ENCODE data around the gene ZNF549. TPM values are rescaled to one million over a fixed set of nuclear protein-coding genes. Genes with fewer than 3 reads are reported as not detected.

The ZNF549 gene
- total and polyA plus RNA-seq, 10 of the 15 experiments (the other 5 are each of a cell fraction or from before 2014, with no cell fraction given) = 0.73 to 4.0 (median 2.3) TPM

- TF ChIP-seq ZBTB40 (IDR thresholded peaks at IDR 0.05; ENCODE audit: borderline replicate concordance) = no peak
- no peak for TF ChIP-seq NFYB (IDR thresholded peaks at IDR 0.05; ENCODE audit: insufficient read depth, low read depth, low read length)
- TF ChIP-seq IKZF1 (conservative IDR thresholded peaks at IDR 0.05) = no peak
Measured at GRCh38 chr19:57570707-57571106, 43.6 kb downstream of the ZNF549 start (continued).

DNA sequence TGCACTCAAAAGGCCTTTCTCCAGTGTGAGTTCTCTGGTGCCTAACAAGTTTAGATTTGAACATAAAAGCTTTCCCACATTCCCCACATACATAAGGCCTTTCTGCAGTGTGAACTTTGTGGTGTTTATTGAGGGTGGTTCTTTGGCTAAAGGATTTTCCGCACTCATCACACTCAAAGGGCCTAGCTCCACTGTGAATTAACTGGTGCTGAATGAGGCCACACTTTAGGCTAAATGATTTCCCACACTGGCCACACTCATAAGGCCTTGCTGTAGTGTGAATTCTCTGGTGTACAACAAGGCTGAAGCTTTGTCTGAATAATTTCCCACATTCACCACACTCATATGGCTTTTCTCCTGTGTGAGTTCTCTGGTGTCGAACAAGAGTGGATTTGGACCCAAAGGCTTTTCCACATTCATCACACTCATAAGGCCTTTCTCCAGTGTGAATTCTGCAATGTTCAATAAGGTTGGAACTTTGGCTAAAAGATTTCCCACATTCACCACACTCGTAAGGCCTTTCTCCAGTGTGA, 45.3 kb downstream of the ZNF549 start:
- SMC1A ChIA-PET (ENCODE audit: uncharacterized antibody, unreplicated experiment) = interaction anchor here (0.7 kb wide), 1 partner anchor 790 kb away, joined by 3 read pairs; the partner anchor contains the start of gene ZNF497
- Histone ChIP-seq H4K20me1 (ENCODE audit: control insufficient read depth, insufficient read depth) (no peaks in the 10 kb centered on the region), H3K27ac (ENCODE audit: control insufficient read depth, insufficient read depth) (no peak overlapping the region), H2AFZ (ENCODE audit: control insufficient read depth, low read depth, low read length) (no peak overlapping the region), H3K36me3 (ENCODE audit: control insufficient read depth in 2 of 2, insufficient read depth in 2 of 2, low read length in 1 of 2) (peaks cover 2 to 24% of the 10 kb centered on the region in 2 experiments), H3K4me3 (no peak overlapping the region), H3K4me2 (ENCODE audit: control insufficient read depth, insufficient read depth) (no peak overlapping the region), H3K4me1 (ENCODE audit: control insufficient read depth, insufficient read depth, low read length) (no peaks in the 10 kb centered on the region), H3K79me2 (ENCODE audit: control insufficient read depth, insufficient read depth, low read length) (no peaks in the 10 kb centered on the region), H3K27me3 (replicated peaks in 1 of 2; ENCODE audit: control insufficient read depth in 2 of 2, insufficient read depth in 2 of 2, low read length in 1 of 2) (no peaks in the 10 kb centered on the region), H3K9ac (ENCODE audit: control insufficient read depth, insufficient read depth, low read length) (no peak overlapping the region), H3K9me3 (replicated peaks; ENCODE audit: control insufficient read depth, insufficient read depth, low read length) (peaks cover 67% of the 10 kb centered on the region)
- WGBS (ENCODE audit: insufficient coverage, insufficient replicate concordance, low lambda C conversion rate, missing lambda C conversion rate) = 76% methylated on average over 3 of the region's 3 CpGs
- DNase-seq (ENCODE audit: low read depth, low spot score) = no peak
- BruUV-seq (replicated peaks) = no TSS peak
- POLR2A ChIA-PET = no interaction called here
- intact Hi-C loops (cut with micrococcal nuclease; ENCODE audit: unreplicated experiment) (no loop called here), in situ Hi-C loops (cut with MboI) (no loop called here)
- no peak for FAIRE-seq
- CTCF ChIA-PET = no interaction called here
- RAD21 ChIA-PET (ENCODE audit: unreplicated experiment) = no interaction called here
- no peak for ATAC-seq
- TF ChIP-seq POLR2A (IDR thresholded peaks at IDR 0.05; ENCODE audit: low read depth, low read length) (no peak), BCL3 (IDR thresholded peaks at IDR 0.05; ENCODE audit: borderline replicate concordance, insufficient read depth, low read depth, low read length, poor library complexity, severe bottlenecking) (no peak), ZNF274 (IDR thresholded peaks at IDR 0.05; ENCODE audit: insufficient read depth, insufficient read length) (peak; percentile 82), MTA3 (IDR thresholded peaks at IDR 0.05; ENCODE audit: borderline replicate concordance, low read length) (no peak), SIX5 (IDR thresholded peaks at IDR 0.05; ENCODE audit: low read depth, low read length, severe bottlenecking) (no peak), KLF5 (IDR thresholded peaks at IDR 0.05; ENCODE audit: partially characterized antibody) (peak; percentile 37), RAD21 (IDR thresholded peaks at IDR 0.05; ENCODE audit: insufficient read depth, low read depth, low read length) (no peak), ZNF207 (IDR thresholded peaks at IDR 0.05; ENCODE audit: borderline replicate concordance) (no peak), BACH1 (IDR thresholded peaks at IDR 0.05; ENCODE audit: borderline replicate concordance) (no peak), SMC3 (IDR thresholded peaks at IDR 0.05; ENCODE audit: borderline replicate concordance, low read length) (no peak), YY1 (IDR thresholded peaks at IDR 0.05; ENCODE audit: low read depth, low read length) (no peak), PML (IDR thresholded peaks at IDR 0.05; ENCODE audit: low read length) (no peak), NFYA (IDR thresholded peaks at IDR 0.05; ENCODE audit: borderline replicate concordance, low read depth, low read length) (no peak)

Measured in GM12878 (cell line).